HL-60 (cell line): Measurements from ENCODE around the gene TGFBR3.

Source experiments
- POLR2AphosphoS5 ChIP-seq: IDR thresholded peaks from 2 replicates; pipeline ENCODE4 v1.6.1; 2012; ENCODE audit warnings: low read depth
- TF ChIP-seq, protein P1 (sequence below): IDR thresholded peaks from one replicate; pipeline ENCODE4 v1.5.1; 2011; ENCODE audit warnings: low read length, control low read depth, inconsistent platforms; ENCODE audit not compliant: insufficient read depth

DNA sequence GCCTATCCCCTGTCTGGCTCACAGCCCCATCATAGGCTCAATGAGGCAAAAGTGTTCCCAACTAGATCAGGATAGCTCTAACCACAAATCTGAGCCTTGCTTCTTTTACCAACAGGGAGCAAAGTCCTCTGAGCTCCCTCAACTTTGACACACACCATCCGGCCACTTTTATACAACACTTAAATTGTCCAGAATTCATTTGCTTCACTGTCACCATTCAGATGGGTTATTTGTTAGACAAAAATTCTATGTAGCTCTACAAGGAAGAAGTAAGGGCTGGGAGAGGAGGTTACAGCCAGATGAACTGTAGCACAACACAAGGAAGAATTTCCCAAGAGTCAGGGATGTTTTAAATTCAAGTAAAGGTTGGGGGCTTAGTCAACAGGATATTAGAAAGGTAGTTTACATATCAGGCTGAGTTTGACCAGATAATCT lies 50.8 kb downstream of the TGFBR3 start:
- TF ChIP-seq, protein P1, sequence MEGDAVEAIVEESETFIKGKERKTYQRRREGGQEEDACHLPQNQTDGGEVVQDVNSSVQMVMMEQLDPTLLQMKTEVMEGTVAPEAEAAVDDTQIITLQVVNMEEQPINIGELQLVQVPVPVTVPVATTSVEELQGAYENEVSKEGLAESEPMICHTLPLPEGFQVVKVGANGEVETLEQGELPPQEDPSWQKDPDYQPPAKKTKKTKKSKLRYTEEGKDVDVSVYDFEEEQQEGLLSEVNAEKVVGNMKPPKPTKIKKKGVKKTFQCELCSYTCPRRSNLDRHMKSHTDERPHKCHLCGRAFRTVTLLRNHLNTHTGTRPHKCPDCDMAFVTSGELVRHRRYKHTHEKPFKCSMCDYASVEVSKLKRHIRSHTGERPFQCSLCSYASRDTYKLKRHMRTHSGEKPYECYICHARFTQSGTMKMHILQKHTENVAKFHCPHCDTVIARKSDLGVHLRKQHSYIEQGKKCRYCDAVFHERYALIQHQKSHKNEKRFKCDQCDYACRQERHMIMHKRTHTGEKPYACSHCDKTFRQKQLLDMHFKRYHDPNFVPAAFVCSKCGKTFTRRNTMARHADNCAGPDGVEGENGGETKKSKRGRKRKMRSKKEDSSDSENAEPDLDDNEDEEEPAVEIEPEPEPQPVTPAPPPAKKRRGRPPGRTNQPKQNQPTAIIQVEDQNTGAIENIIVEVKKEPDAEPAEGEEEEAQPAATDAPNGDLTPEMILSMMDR: no peak
- TF ChIP-seq POLR2AphosphoS5: no peak
